Activated effector memory CD4-positive, alpha-beta T cell treated with anti-CD3 and anti-CD28 coated beads, Interleukin-2, amount 50 U/mL, for 16 hours (primary cell): ENCODE results near the gene CLK1.
"Not testable (repeated sequence)": the region's sequence is repeated elsewhere in the genome, so short reads cannot be mapped to it uniquely, and the experiment has no call there.

Experiments
- DNase-seq: peaks from one replicate; pipeline ENCODE4 v3.0.0-alpha.2; 2020

CLK1 gene

DNA sequence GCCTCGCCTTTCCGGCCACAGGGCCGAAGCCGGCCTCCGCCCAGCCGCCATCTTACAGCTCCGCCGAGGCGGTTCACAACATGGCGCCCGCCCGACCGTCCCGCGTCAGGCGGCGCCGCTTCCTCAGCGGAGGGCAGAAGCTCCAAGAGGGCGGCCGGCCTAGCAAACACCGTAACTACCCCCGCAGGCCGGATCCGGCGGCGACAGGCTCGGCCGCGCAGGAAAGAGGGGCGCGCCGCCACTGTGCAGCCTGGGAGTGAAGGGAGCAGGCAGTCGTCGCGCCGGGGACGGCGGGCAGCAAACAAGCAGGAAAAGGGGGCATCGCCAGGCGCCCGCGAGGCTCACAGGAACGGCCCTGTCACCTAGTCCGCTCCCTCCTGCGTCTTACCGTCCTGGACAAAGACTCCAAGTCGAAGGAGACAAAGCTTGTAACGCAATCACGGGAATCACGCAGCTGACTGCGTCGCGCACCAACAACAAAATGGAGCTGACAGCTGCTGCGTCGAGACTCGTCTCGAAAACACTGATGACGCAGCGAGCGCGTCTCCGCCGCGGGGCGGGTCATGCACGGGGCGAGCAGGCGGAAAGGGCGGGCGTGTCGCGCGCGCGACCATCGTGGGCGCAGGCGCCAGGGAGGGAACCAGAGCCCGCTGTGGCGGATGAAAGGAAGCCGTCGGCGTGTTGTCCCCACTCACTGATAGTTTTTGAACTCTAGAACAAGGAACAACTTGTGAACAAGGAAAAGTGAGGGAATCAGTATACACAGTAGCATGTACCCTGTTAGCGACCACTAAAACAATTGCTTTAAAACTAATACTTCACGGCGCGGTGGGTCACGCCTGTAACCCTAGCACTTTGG lies at the start of gene CLK1:
CLK1 (minus strand) TSS at position 483 of the 859 bp plus-strand sequence. CDS start 2,796 bp downstream, outside the sequence.
- peak; percentile 99 for DNase-seq

DNA sequence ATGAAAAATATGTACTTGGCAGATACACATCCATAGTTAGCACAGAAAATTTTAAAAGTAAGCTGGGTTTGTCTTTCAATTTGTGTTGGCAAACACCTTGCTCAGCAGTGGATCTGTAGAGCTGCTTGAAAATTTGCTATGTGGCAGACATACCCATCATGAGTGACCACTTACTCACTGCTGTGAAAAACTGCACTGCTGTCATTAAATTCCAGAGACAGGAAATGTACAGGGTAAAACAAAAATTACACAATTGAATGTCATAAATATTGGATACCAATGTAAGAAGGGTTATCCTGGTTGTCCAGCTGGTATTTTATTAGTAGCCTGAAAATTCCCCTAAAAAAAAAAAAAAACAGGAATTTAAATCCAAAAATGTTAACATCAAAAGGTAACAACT lies 49.2 kb upstream of the CLK1 start:
- no peak for DNase-seq

GRCh38 chr2:200909958-200910357 lies 45.5 kb upstream of the CLK1 start:
- no peak for DNase-seq

GRCh38 chr2:200905618-200906296 lies 41.3 kb upstream of the CLK1 start:
- DNase-seq: peak; percentile 81

GRCh38 chr2:200901459-200902072 lies 37.1 kb upstream of the CLK1 start:
- peak; percentile 85 for DNase-seq

- DNase-seq: no peak
Measured at GRCh38 chr2:200899482-200899881, 35.0 kb upstream of the CLK1 start.

DNA sequence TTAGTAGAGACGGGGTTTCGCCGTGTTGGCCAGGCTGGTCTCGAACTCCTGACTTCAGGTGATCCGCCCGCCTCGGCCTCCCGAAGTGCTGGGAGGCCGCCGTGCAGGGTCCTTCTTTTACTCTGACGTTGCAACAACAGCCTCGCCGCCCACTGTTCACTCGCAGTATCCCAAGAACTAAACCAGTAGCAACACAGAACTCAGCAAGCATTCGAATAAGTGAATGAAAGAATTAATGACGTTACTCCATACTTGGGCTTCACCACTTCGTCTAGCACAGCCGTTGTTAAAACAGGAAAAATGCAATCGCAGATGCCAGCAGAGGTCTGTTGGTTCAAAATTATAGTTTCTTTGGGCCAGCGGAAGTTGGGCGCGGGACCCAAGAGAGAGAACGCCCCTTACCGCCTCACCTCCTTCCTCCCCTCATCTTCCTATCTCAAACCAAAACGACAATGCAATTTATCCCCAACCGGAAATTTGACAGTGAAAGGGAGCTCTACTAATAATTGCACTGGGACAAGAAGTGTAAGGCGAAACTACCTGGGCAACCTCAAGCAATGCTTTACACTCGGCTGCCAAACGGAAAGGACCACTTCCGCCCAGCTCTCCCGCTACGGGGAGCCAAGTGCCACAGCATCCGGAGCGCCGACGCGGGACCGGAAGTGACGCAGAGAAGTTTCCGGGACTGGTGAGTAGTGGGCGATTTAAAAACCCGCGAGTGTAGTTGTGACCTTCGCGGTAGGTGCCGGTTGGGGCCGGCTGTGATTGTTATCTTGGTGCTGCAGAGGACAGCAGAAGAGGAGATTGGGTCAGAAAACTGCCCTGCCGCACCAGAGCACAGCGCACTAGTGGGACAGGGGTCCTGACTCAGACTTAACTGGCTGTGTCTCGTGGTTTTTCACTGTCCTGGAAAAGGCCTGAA lies 24.5 kb upstream of the CLK1 start, which contains the start of the genes NIF3L1 and PPIL3:
NIF3L1 (plus strand) TSS at position 668 of the 922 bp plus-strand sequence. CDS start 2,573 bp downstream, outside the sequence.
PPIL3 (minus strand) TSS at position 374 of the 922 bp plus-strand sequence. CDS start 1,462 bp downstream, outside the sequence.
- peak; percentile 98 for DNase-seq

DNA sequence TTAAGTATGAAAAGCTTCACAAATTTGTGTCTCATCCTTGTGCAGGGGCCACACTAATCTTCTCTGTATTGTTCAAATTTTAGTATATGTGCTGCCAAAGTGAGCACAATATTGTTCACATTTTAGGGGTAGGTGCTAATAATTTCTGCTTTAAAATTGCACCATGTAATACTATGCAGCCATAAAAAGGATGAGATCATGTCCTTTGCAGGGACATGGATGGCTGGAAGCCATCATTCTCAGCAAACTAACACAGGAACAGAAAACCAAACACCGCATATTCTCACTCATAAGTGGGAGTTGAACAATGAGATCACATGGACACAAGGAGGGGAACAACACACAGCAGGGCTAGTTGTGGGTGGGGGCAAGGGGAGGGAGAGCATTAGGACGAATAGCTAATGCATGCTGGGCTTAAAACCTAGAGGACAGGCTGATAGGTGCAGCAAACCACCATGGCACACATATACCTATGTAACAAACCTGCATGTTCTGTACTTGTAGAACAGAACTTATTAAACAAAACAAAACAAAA lies 17.3 kb upstream of the CLK1 start:
- DNase-seq: not testable (repeated sequence)

GRCh38 chr2:200878289-200878880 lies 13.9 kb upstream of the CLK1 start:
- DNase-seq: no peak

DNA sequence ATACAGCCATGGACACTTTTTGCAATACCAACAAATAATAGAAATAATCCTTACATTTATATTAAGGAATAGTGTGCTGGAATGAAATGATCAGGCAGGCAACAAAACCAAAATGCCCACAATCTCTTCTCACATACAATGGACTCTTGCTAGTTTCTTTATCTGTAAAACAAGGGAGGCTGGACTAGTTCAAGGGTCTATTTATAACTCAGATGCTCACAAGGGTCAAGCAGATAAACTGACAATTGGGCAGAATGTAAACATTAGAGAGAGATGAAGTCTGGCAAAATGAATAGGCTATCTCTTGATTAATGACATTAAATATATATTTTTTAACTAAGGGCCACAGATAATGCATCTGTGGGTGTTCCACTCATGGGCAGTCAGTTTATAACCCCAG lies 13.0 kb upstream of the CLK1 start:
- DNase-seq: no peak

DNA sequence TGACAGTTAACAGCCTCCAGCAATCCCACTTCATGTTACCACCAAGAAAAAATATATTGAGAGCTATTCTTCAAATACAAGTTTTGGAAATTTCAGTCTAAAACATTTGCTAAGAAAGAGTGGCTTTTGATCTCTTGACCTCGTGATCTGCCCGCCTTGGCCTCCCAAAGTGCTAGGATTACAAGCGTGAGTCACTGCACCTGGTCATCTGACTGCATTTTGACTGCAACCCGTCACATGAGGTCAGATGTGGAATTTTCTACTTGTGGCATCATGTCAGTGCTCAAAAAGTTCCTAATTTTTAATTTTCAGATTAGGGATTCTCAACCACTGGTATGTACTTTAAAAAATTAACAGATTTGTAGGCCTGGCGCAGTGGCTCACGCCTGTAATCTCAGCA lies 9.1 kb upstream of the CLK1 start:
- no peak for DNase-seq

- no peak for DNase-seq
Measured at GRCh38 chr2:200871151-200871550, 6.7 kb upstream of the CLK1 start.

- DNase-seq: no peak
Measured at GRCh38 chr2:200869014-200869413, 4.6 kb upstream of the CLK1 start.

DNA sequence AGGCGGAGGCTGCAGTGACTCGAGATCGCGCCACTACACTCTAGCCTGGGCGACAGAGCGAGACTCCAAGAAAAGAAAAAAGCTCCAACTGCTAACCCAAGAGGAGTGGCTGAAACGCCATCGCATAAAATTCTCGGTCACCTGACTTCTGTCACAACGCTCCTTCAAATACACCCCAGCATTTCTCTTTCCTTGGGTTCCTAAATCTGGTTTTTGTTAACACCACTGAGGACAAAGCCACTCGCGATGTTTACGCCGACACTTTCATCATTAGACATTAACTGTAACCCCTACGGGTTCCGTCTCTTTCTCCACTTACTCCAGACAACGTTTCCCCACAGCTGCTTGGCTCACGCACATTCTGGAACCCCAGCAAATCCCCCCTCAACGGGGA lies 679 bp downstream of the CLK1 start:
- DNase-seq: peak; percentile 76

DNA sequence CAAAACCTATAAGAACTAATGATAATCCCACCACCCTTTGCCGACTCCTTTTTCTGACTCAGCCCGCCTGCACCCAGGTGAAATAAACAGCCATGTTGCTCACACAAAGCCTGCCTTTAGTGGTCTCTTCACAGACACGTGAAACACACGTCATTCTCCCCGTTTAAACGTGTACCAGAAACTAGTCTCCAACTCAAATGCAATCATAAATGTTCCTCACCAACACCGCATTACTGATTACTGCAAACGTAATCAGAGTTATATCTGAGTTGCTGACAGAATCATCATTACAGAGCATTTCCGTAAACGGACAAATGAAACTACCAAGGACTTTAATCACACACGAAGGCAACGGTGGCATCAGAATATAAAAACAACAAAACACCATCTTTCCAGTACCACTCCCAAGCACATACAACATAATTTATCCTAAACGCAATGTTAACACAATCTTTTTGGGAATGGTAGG lies 1.9 kb downstream of the CLK1 start:
- peak; percentile 85 for DNase-seq

- DNase-seq: no peak
Measured at GRCh38 chr2:200861617-200862155, 2.8 kb downstream of the CLK1 start.

DNA sequence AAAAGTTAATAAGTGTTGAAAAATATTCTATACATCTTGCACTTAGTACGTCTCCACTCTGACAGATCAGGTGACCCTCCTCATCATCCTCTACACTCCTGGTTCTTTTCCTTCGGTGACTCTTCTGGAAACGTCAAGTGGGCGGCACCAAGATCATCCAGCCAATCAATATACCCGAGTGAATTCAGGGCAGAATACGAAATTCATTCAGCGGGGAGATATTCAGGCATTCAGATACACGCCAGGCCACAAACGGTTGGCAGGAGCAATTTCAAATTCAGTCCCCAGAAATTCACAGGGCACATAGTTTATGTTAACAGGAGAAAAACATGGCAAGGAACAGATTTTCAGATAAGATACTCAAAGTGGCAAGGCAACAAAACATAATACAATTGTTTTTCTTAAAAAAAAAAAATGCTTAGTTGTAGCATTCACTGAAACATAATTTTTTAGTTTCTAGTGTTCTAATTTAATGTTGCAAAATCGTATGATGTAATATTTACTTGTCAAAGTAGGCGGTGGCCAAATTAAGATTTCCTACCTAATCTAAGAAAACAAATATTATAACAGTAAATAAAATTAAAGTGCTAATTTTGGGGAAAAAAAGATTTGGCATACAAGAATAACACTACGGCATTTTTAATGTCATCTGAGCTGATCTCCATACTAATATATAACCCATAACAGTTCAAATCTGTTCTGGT lies 4.2 kb downstream of the CLK1 start:
- DNase-seq: peak; percentile 72

DNA sequence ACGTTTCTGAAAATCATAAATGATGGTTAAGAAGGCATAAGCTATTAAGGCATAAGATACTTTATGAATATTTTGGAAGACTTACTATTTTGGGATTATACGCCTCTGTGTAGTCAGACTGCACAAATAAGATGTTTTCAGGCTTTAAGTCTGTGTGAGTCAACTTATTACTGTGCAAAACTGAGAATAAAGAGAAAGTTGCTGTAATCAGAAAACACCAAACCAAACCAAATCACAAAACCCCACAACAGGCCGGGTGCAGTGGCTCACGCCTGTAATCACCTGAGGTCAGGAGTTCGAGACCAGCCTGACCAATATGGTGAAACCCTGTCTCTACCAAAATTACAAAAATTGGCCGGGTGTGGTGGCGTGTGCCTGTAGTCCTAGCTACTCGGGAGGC lies 7.7 kb downstream of the CLK1 start:
- DNase-seq: no peak

DNA sequence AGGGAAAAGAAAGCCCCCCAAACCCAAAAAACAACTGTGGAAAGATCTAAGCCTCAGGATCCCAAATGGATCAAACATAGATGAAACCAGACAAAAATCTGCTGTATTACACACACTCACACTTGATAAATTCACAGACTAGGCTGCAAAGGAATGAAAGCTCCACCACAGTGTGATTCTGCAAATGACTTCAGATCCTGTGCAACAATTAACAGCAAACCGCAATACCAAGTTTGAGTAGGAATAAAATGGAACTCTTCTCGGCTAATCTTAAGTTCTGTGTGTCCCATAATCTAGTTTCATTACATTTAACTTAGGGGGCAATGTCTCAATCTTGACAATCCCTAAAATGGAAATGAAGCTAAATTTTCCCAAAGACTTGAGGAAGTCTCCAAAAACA lies 11.9 kb downstream of the CLK1 start:
- DNase-seq: no peak

DNA sequence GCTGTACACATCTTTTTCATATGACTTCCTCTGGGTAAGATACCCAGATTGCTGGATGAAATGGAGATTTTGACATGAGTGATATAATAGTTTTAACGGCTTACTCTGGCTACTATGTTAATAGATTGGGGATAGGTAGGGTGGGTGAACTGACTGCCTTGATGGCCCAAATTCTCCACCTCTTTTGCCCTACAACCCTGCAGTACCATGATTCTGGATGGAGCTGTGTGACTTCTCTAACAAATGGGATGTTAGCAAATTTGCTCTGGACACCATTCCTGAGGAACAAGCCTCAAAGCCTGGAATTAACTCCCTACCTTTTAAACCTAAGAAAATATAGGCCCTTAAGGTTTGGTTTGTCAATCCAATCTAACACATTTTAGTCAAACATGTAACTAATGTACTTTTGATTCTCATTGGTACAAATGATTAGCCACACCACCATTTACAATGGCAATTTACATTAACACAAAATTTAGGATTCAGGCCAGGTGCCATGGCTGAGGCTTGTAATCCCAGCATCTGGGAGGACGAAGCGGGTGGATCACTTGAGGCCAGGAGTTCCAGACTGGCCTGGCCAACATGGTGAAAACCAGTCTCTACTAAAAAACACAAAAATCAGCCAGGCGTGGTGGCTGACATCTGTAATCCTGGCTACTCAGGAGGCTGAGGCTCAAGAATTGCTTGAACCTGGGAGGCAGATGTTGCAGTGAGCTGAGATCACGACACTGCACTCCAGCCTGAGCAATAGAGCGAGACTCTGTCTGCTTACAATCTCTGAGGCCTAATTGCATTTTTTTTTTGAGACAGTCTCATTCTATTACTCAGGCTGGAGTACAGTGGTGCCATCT lies 12.8 kb downstream of the CLK1 start:
- no peak for DNase-seq
